DMS53 treated with DMSO at 0.1 percent for 48 hours (cell line): Measurements from ENCODE around the gene SNAPC1.
A peak's percentile ranks its signal among the peaks of the same experiment; 100 is the strongest.
"Not testable (repeated sequence)": the region's sequence is repeated elsewhere in the genome, so short reads cannot be mapped to it uniquely, and the experiment has no call there.

Source experiments
- DNase-seq: peaks from one replicate; lab custom pipeline; 2025; ENCODE audit not compliant: unreplicated experiment; lab: John Stamatoyannopoulos, UW

SNAPC1 gene

GRCh38 chr14:61761959-61762786, at the start of gene SNAPC1:
Gene SNAPC1 (plus strand): TSS chr14:61762420. CDS start chr14:61762461, 41 bp downstream.
- DNase-seq: peak; percentile 94

GRCh38 chr14:61713724-61714437, 48.3 kb upstream of the SNAPC1 start:
- DNase-seq: no peak

- no peak for DNase-seq
These were observed 45.3 kb upstream of the SNAPC1 start for GRCh38 chr14:61716956-61717355.

- no peak for DNase-seq
These were observed 44.2 kb upstream of the SNAPC1 start for GRCh38 chr14:61718039-61718438.

- DNase-seq: no peak
These were observed 42.6 kb upstream of the SNAPC1 start for GRCh38 chr14:61719344-61720293.

- DNase-seq: no peak
These were observed 41.9 kb upstream of the SNAPC1 start for GRCh38 chr14:61720294-61720661.

GRCh38 chr14:61720741-61721140, 41.5 kb upstream of the SNAPC1 start:
- no peak for DNase-seq

GRCh38 chr14:61724133-61724532, 38.1 kb upstream of the SNAPC1 start:
- DNase-seq: no peak

GRCh38 chr14:61726778-61727658, 35.2 kb upstream of the SNAPC1 start:
- DNase-seq: no peak

GRCh38 chr14:61730756-61731373, 31.4 kb upstream of the SNAPC1 start:
- no peak for DNase-seq

- no peak for DNase-seq
These were observed 28.2 kb upstream of the SNAPC1 start for GRCh38 chr14:61733972-61734371.

- no peak for DNase-seq
These were observed 25.5 kb upstream of the SNAPC1 start for GRCh38 chr14:61736751-61737150.

- DNase-seq: no peak
These were observed 24.3 kb upstream of the SNAPC1 start for GRCh38 chr14:61737915-61738314.

- DNase-seq: no peak
These were observed 23.1 kb upstream of the SNAPC1 start for GRCh38 chr14:61739133-61739532.

GRCh38 chr14:61742371-61742770, 19.8 kb upstream of the SNAPC1 start:
- no peak for DNase-seq

GRCh38 chr14:61744238-61744637, 18.0 kb upstream of the SNAPC1 start:
- no peak for DNase-seq

GRCh38 chr14:61746346-61746745, 15.9 kb upstream of the SNAPC1 start:
- DNase-seq: not testable (repeated sequence)

- DNase-seq: no peak
These were observed 15.3 kb upstream of the SNAPC1 start for GRCh38 chr14:61746881-61747280.

- no peak for DNase-seq
These were observed 14.9 kb upstream of the SNAPC1 start for GRCh38 chr14:61747342-61747741.

GRCh38 chr14:61749264-61749663, 13.0 kb upstream of the SNAPC1 start:
- peak; percentile 26 for DNase-seq
